Measurements from ENCODE around the gene WDR3. TPM values are rescaled to one million over a fixed set of nuclear protein-coding genes. Genes with fewer than 3 reads are reported as not detected.

Gene WDR3
- total RNA-seq, 1 experiment from 2014 or later, result 30.7 TPM

- H3K27me3 ChIP-seq (ENCODE audit: control insufficient read depth, insufficient read depth, low read length), result no peaks in the 10 kb centered on the region
- intact Hi-C loops (cut with micrococcal nuclease; ENCODE audit: unreplicated experiment), result no loop called here
- no peaks in the 10 kb centered on the region for H3K4me1 ChIP-seq (ENCODE audit: control insufficient read depth, insufficient read depth, low read length)
- POLR2A ChIA-PET, result no interaction called here
- H3K27ac ChIP-seq (ENCODE audit: low read length), result no peak overlapping the region
- TF ChIP-seq POLR2AphosphoS5 (IDR thresholded peaks at IDR 0.05; ENCODE audit: low read depth, low read length) (no peak), TCF7L2 (IDR thresholded peaks at IDR 0.05; ENCODE audit: low read depth, low read length) (no peak), SIN3A (IDR thresholded peaks at IDR 0.05; ENCODE audit: borderline replicate concordance, insufficient read depth, low read depth, low read length) (no peak), CTCF (IDR thresholded peaks at IDR 0.05) (no peak), REST (IDR thresholded peaks at IDR 0.05; ENCODE audit: insufficient read depth in 1 of 2, low read depth in 2 of 2, low read length in 1 of 2) (no peak)
- ATAC-seq (no peak), DNase-seq (ENCODE audit: low read depth, low spot score) (no peak)
- H3K4me3 ChIP-seq (ENCODE audit: low read depth in 2 of 2, low read length in 2 of 2), result no peak overlapping the region
- no peaks in the 10 kb centered on the region for H3K9me3 ChIP-seq (ENCODE audit: control insufficient read depth, insufficient read depth, low read depth, low read length)
- in situ Hi-C loops (cut with HindIII; ENCODE audit: low pct_unique_long_range_greater_than_20kb, low sequenced_read_pairs), result no loop called here
- no peaks in the 10 kb centered on the region for H3K36me3 ChIP-seq (ENCODE audit: control insufficient read depth, insufficient read depth, low read length)
- CTCF ChIA-PET, result no interaction called here
- BruUV-seq (replicated peaks), result no TSS peak
Observed at GRCh38 chr1:117985973-117986372, 56.4 kb downstream of the WDR3 start.

- H3K36me3 ChIP-seq (ENCODE audit: control insufficient read depth, insufficient read depth, low read length), result no peaks in the 10 kb centered on the region
- BruUV-seq (replicated peaks), result no TSS peak
- ChIA-PET POLR2A (no interaction called here), CTCF (no interaction called here)
- H3K9me3 ChIP-seq (ENCODE audit: control insufficient read depth, insufficient read depth, low read depth, low read length), result no peaks in the 10 kb centered on the region
- in situ Hi-C loops (cut with HindIII; ENCODE audit: low pct_unique_long_range_greater_than_20kb, low sequenced_read_pairs), result no loop called here
- no peaks in the 10 kb centered on the region for H3K27me3 ChIP-seq (ENCODE audit: control insufficient read depth, insufficient read depth, low read length)
- intact Hi-C loops (cut with micrococcal nuclease; ENCODE audit: unreplicated experiment), result no loop called here
- TF ChIP-seq SIN3A (IDR thresholded peaks at IDR 0.05; ENCODE audit: borderline replicate concordance, insufficient read depth, low read depth, low read length) (no peak), POLR2AphosphoS5 (IDR thresholded peaks at IDR 0.05; ENCODE audit: low read depth, low read length) (no peak), REST (IDR thresholded peaks at IDR 0.05; ENCODE audit: insufficient read depth in 1 of 2, low read depth in 2 of 2, low read length in 1 of 2) (no peak), CTCF (IDR thresholded peaks at IDR 0.05) (no peak), TCF7L2 (IDR thresholded peaks at IDR 0.05; ENCODE audit: low read depth, low read length) (no peak)
- ATAC-seq (no peak), DNase-seq (ENCODE audit: low read depth, low spot score) (no peak)
- H3K4me1 ChIP-seq (ENCODE audit: control insufficient read depth, insufficient read depth, low read length), result no peaks in the 10 kb centered on the region
- H3K27ac ChIP-seq (ENCODE audit: low read length), result no peak overlapping the region
- H3K4me3 ChIP-seq (ENCODE audit: low read depth in 2 of 2, low read length in 2 of 2), result no peak overlapping the region
Observed at GRCh38 chr1:118004312-118004711, 74.8 kb downstream of the WDR3 start.

All from Panc1 (cell line).